Measurements from ENCODE around the gene CDKAL1.
"Not testable (repeated sequence)": the region's sequence is repeated elsewhere in the genome, so short reads cannot be mapped to it uniquely, and the experiment has no call there.

CDKAL1 gene

GRCh38 chr6:21091411-21091810 is 557.2 kb downstream of the CDKAL1 start:
- no peak for DNase-seq

DNA sequence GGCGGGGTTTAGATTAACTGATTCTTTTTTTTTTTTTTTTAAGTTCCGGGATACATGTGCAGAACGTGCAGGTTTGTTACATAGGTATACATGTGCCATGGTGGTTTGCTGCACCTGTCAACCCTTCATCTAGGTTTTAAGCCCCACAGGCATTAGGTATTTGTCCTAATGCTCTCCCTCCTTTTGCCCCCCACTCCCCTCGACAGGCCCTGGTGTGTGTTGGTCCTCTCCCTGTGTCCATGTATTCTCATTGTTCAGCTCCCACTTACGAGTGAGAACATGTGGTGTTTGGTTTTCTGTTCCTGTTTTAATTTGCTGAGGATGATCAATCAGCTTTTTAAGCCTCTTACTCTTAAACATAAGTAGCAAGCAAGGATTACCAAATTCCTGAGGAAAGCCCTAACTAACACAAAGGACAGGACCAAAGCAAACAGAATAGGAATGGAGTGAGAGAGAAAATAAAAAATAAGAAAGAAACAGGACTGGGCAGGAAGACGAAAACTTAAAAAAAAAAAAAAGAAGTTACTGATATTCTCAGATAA is 558.0 kb downstream of the CDKAL1 start:
- not testable (repeated sequence) for DNase-seq

GRCh38 chr6:21095462-21095861 is 561.2 kb downstream of the CDKAL1 start:
- DNase-seq = no peak

GRCh38 chr6:21098134-21098533 is 563.9 kb downstream of the CDKAL1 start:
- no peak for DNase-seq

DNA sequence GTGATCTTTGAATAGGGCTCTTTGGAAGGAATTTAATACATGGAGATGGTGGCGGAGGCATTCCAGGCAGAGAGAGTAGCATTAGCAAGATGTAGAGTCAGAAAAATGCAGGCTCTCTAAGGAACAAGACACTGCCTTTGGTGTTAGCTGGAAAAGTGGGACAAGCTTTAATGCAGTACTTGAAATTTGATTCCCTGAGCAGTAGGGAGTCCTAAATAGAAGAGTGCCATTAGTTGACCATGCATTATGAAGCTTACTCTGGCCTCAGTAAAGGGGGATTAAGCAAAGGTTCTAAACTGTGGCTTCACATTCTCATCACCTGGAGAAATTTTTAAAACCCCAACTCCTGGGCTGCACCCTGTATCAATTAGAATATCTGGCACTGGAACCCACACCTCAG is 564.5 kb downstream of the CDKAL1 start:
- no peak for DNase-seq

- DNase-seq = no peak
Measured at GRCh38 chr6:21099338-21100314, 565.4 kb downstream of the CDKAL1 start.

- DNase-seq = no peak
Measured at GRCh38 chr6:21100991-21101390, 566.7 kb downstream of the CDKAL1 start.

- DNase-seq = no peak
Measured at GRCh38 chr6:21101694-21102093, 567.4 kb downstream of the CDKAL1 start.

- no peak for DNase-seq
Measured at GRCh38 chr6:21102201-21102600, 567.9 kb downstream of the CDKAL1 start.

DNA sequence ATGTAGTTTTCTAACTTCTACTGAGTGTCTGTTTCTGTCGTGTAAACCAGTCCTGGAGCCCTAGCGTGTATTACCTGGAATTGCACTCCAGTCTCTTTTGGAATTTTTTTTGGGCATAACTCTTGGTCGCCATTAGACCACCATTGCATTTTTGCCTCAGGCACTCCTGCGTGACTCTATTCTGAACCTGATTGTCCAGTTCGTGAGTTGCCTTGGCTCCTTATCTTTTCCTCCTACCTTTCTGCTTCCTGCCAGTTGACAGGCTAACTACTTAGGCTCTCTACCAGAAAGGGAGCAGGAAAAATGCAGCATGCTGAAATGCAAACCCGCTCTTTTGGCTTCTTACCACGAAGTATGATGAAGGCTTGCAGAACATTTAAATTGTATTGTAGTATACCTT is 568.4 kb downstream of the CDKAL1 start:
- no peak for DNase-seq

DNA sequence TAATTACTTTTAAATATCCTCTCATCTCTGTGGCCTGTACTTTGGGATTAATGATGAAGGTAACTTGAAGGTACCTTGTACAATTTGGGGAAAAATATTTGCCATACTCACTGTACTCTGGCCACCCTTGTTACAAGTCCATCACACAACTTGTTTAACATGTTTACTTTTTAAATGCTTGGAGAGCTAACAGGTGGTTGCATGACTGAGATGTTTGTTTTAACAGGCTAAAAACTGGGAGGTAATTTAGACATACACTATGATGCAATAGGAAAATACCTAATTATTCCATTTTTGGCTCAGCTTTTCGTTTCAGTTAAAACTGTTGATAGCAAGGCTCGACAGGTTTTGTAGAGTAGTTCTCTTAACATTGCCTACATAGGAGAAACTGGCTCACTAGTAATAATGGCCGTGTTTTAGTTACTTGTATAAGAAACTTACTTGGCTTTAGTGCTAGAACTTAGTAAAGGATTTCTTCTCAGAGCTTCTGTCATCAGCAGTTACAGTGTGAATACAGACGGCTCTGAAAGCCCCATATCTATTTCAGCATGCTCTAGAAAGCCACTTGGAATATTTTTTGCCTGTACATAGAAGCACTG is 569.5 kb downstream of the CDKAL1 start:
- DNase-seq = peak; percentile 59

GRCh38 chr6:21104288-21104687 is 570.0 kb downstream of the CDKAL1 start:
- no peak for DNase-seq

DNA sequence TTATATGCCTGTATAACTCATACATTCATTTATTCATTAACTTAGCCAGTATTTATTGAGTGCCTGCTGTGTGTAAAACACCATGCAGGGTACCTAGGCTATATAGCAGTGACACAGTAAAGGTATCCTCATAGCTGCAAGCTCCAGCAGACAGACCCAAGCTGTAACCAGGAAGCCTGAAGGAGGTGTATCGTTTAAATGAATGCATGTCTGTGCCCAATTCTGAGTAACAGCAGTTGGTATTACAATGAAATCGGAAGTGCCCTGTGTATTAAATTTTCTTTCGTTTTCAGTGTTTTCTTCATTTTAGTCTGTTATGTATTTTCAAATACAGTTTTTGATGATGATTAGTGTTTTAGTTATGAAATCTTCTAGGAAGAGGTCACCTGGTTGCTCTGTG is 573.5 kb downstream of the CDKAL1 start:
- DNase-seq = no peak

- no peak for DNase-seq
Measured at GRCh38 chr6:21109391-21110178, 575.3 kb downstream of the CDKAL1 start.

GRCh38 chr6:21110684-21111083 is 576.4 kb downstream of the CDKAL1 start:
- DNase-seq = no peak

DNA sequence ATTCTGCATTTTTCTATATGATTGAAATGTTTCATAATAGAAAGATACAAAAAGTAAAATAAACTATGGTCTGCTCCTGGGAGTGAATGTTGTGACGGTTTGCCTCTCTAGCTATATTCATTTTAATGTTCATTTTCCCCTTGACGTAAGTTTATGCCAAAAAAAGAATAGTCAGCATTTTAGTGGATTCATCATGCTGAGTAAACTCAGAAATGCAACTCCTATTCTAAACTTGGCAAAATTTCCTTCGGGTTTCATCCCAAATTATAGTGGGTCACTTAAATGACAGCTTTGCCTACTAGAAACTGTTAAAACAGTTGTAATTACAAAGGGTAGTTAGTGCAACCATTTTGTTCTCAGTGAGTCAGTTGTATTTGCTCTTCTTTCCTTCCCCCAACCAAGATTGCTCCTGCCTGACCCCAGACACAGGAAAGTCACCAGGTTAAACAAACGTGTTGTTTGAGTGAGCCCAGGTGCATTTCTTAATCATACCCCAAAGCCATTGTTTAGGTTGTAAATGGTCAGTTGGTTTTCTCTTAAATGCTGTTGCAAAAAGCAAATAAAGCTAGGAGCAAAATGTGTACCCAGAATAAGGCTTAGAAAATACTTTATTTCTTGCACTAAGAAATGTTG is 577.0 kb downstream of the CDKAL1 start:
- DNase-seq = peak; percentile 56

DNA sequence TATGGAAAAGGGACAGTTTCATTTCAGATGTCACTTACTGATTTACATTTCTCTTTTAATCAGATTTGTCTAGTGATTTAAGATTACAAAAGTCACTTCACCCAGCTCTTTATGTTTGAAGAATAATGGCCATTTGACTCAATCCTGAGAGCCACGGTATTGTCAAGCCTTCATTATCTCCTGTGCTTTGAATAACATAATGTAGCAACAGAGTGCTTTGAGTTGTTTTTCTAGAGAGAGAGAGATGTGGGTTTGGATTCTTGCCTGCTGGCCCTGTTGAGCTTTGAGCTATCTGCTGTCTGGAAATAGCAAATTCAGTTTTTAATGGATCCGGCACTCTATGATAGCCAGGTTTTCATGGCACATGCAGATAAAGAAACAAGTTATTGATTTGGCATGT is 580.9 kb downstream of the CDKAL1 start:
- peak; percentile 73 for DNase-seq

DNA sequence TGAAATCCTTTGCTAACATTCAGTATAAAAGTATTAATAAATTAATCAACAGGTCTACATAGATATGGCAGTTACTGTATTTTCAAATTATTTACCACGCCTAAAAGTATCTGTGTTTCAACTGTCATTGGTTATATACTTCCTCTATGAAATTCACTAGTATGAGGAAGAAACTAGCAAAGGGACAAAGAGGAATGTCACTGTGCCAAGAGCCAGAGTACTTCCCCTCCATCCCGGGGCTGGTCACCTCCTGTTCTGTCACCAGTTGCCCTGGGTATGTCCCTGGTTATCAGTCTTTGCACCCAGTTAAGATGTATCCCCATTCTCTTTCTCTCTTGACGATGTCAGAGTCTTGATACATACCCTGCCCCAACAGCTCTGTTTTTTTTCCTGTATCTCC is 582.5 kb downstream of the CDKAL1 start:
- DNase-seq = no peak

DNA sequence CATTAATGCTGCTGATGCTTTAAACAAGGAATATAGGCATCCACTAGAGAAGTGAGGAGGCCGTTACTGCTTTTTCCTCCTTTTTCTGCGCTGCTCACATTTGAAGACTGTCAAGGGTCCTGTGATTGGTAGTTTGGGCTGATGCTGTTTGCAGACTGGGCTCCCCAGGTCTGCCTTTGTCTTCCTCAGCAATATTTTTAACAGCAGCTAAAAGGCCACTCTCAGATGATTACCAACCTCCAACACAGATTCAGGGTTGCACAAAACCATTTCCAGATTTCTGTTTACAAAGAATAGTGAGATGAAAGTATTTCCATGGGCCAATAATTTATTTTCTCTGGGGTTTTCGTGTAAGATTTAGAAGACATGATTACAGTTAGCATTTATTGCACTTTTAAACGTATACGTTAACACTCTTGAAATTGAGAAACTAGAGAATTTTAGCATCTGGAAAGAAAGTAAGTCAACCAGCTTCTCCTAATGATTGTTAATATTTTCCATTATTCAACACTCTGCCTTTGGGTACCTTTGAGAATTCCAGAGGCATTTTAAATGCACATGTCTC is 584.0 kb downstream of the CDKAL1 start:
- no peak for DNase-seq

DNA sequence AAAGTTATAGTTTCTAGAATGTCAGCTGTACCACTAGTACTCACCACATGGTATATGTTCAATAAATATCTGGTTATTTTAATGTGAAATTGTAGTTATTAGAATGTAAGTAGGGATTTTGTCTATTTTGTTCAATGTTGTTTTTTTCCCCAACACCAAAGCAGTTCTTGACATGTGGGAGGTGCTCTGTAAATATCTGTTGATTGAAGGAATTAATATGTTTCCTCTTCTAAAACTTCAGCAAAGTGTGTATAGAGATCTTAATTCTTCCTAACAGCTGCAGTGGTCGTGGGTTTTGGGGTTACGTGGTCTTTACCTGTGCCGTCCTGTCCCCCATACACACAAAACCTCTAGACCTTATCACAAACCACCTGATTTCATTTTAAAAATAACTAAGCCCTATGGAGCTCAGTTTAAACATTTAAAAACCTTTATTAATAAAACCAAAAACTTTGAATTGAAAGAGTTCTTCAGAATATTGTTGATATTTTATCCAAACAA is 587.4 kb downstream of the CDKAL1 start:
- no peak for DNase-seq

GRCh38 chr6:21123507-21124436 is 589.5 kb downstream of the CDKAL1 start:
- DNase-seq = no peak

Data from NCI-H774 (cell line).